SHP77 (cell line): ENCODE results near the gene DSCAM.

Experiments used
- DNase-seq, 2 experiments: peaks; one replicate each; lab custom pipeline; 2025; lab: John Stamatoyannopoulos, UW

DSCAM gene

DNA sequence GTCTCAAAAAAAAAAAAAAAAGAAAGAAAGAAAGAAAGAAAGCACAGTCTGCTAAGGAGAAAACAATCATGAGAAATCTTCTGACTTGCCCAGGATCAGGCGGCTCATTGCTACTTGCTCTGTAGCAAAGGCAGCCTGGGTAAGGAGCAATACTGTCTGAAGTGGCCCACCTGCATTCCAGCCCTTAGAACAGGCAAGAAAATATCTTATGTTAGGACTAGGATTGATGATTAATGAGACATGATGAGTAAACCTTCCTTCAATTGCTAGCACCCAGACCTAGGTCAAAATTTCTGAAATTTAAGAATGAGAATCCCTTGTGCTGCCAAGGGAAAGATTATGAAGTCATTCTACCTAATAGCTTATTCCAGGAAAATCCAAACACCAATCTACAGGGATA lies 140.8 kb downstream of the DSCAM start:
- DNase-seq = no peak

GRCh38 chr21:40704141-40704540 lies 142.8 kb downstream of the DSCAM start:
- no peak for DNase-seq

- DNase-seq = no peak
These were observed 147.6 kb downstream of the DSCAM start for GRCh38 chr21:40699366-40699765.

DNA sequence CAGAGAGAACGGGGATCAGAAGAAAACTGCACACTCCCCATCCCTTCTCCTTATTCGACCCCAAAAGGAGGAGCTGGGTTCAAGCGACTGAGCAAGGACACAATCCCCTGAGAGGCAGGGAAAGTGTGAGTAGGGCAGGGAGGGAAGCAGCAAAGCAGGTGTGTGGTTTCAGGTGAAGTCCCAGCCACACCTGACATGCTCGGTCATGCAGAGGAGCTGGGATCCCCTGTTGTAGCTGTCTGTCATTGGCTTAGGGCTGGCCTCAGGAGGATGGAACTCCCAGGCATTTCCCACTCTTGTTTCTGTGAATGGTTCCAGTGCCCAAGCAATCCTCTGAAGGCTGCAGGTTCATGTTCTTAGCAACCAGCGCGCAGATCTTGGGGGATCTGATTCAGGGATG lies 150.7 kb downstream of the DSCAM start:
- DNase-seq = no peak

GRCh38 chr21:40689840-40690360 lies 157.1 kb downstream of the DSCAM start:
- no peak for DNase-seq

DNA sequence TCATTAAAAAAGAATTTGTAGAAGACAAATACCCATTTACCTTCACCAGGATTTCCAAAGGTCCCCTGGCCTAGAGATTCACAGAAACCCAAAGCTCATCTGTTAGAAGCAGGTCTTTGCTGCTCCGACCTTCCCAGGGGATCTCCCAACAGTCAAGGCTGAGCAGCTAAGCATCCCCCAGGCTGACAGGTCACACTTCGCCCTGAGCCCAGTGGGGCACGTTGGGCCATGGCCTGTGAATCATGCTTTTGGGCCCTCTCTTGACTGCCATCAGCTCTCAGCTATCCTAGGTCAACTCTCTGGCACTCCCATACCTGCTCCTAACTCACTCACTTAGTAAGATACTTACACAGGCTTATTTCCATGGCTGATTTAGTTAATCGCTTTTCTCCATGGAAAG lies 157.7 kb downstream of the DSCAM start:
- DNase-seq = no peak

GRCh38 chr21:40688106-40688864 lies 158.7 kb downstream of the DSCAM start:
- DNase-seq = no peak

DNA sequence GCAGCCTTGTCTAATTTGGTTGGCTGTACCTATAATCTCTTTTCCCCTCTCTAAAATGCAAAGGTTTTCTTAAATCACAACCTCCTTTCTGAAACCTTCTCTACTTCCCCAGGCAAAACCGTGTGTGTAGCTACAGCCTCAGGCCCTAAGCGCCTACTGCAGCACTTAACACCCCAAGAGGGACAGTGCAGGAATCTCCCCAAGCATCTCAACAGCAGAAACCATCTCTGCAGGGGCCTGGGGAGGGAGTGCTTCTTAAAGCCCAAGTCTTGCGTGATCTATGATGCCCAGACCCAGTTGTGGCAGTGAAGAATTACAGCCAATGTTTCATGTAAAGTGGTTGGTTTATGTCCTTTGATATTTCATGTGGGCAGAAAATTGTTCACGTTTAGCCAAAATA lies 159.3 kb downstream of the DSCAM start:
- DNase-seq = no peak

DNA sequence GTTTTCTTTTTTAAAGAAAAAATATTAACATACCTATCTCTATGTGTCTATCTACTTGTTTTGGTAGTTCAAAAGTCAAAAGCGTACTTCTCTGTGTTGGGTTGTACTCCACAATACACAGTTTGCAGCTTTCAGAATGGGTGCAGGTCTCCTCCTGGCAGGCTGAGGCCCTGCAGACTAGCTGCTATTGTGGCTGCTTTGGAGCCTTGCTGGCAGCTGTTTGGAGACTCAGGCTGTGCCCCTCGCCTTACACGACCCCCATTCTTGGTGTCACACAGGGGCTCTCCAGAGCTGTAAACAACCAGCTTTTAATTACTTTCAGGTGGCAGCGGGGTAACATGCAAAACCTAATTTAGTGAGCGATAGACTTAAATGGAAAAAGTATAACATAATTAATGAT lies 160.4 kb downstream of the DSCAM start:
- no peak for DNase-seq

- DNase-seq = peak in 1 of 2 experiments; percentile 1
These were observed 161.8 kb downstream of the DSCAM start for GRCh38 chr21:40685141-40685540.

GRCh38 chr21:40684726-40685125 lies 162.2 kb downstream of the DSCAM start:
- DNase-seq = no peak

DNA sequence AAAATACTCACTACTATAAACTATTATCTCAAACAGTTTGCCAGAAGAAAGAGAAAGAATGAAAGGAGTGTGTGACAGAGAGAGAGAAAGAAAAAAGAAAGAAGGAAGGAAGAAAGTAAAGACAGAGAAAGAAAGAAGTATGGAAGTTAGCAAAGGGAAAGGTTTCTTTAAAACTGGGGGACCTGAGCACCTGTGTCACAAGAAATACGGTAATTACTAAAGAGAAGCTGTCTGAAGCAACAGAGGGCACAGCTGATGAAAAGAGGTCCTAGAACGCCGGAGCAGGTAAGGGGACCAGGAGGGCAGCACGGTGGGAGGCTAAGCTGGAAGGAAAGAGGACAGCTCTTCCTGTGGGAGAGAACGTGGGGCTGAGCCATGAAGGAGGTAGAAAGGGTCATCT lies 163.6 kb downstream of the DSCAM start:
- no peak for DNase-seq

DNA sequence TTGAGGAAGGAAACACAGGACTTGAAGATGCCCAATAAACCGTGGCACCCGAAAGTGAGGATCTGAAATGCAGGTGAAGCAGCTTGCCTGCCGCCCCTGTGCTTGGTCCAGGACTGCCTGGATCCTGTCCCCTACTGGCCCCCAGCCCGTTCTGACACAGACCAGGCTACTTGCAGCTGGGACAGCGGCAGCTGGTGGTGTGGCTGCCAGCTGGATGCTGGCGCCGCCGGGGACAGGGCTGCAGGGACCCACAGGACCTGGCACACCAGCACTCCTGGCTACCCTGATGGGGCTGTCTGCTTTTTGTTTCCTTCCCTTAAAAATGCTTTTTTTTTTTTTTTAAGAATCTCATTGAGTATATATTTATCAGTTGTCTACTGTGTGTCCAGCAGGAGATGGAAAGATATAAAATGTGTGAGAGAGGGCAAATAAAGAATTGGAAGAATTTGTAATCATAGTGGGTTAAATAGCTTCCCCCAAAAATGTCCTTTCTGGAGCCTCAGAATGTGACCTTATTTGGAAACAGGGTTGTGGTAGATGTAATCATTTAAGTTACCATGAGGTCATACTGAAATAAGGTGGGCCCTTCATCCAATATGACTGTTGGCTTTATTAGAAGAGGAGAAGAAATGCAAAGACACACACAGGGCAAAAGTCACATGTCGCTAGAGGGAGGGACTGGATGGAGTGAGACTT lies 165.6 kb downstream of the DSCAM start:
- peak; percentile 26 to 33 for DNase-seq

DNA sequence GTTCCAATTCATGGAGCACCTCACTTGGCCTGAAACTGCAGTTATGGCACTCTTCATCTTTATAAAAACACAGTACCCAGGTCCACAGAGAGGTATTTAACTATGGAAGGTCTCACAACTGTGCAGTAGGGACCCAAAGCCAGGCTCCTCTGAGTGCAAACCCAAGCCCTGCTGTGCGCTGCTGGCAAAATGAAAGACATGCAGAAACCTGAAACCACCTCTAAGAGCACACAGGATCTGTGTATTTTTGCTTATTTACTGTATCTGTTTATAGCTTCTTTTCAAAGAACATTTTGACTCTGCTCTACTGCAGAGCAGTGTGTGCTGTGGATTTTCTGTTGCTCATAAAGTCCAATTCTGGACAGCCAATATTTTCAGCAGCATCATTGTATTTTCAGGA lies 166.6 kb downstream of the DSCAM start:
- peak in 1 of 2 experiments; percentile 1 for DNase-seq

DNA sequence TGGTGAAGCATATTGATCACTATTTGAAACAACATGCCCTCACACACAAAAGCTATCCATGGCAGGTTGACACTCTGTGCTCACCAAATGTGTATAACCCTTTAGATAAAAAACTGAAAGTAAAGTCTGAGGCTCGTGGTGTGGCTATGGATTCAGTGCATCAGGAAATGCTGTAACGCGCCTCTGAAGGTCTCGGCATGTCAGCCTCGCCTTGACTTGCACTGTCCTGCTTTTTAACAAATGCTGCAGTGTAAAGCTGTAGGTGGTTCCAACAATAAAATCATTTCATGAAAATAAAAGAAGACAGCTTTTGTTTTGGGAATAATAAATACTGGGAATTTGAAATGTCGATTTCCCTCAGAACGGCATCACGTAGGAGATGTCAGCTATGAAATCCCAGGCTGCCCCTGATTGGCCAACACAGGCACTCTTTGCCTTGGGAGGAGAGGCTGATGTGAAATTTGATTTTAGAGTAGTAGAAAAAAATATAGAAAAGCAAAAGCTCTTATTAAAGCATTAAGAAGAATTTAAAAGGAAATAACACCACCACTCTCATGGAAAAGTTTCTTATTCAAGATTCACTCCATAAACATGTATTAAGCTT lies 168.2 kb downstream of the DSCAM start:
- DNase-seq = no peak

- no peak for DNase-seq
These were observed 171.9 kb downstream of the DSCAM start for GRCh38 chr21:40675017-40675416.

GRCh38 chr21:40672602-40673001 lies 174.4 kb downstream of the DSCAM start:
- no peak for DNase-seq

- no peak for DNase-seq
These were observed 175.2 kb downstream of the DSCAM start for GRCh38 chr21:40671716-40672115.

GRCh38 chr21:40668555-40669275 lies 178.2 kb downstream of the DSCAM start:
- no peak for DNase-seq

GRCh38 chr21:40667967-40668366 lies 179.0 kb downstream of the DSCAM start:
- DNase-seq = no peak

GRCh38 chr21:40662889-40663288 lies 184.1 kb downstream of the DSCAM start:
- DNase-seq = no peak

- no peak for DNase-seq
These were observed 186.5 kb downstream of the DSCAM start for GRCh38 chr21:40660461-40660860.
